GM12865 (cell line): Measurements from ENCODE around the gene CPSF7.

ENCODE experiments used
- DNase-seq: peaks from one replicate; pipeline ENCODE4 v3.0.0; 2010; ENCODE audit warnings: low read depth
- H3K4me3 ChIP-seq: 2 replicates; pipeline ENCODE4 v1.5.1; 2011; ENCODE audit warnings: mild to moderate bottlenecking, low read depth, low read length, control low read depth
- CTCF ChIP-seq: IDR thresholded peaks from 2 replicates; pipeline ENCODE4 v1.5.1; 2011; ENCODE audit warnings: low read length, control low read depth, low read depth, inconsistent platforms; ENCODE audit not compliant: insufficient read depth; ENCODE audit errors: missing control alignments

The CPSF7 gene

GRCh38 chr11:61429691-61430582 is at the start of gene CPSF7, which contains the start of gene SDHAF2:
Gene CPSF7, minus strand, starts transcription at chr11:61429975. Its CDS starts 740 bp downstream, at chr11:61429235.
Gene SDHAF2, plus strand, starts transcription at chr11:61430124. Its CDS starts 23 bp downstream, at chr11:61430147.
- no peak for TF ChIP-seq CTCF
- H3K4me3 ChIP-seq = peak within 1 kb of the TSS; percentile 88
- peak; percentile 98 for DNase-seq

DNA sequence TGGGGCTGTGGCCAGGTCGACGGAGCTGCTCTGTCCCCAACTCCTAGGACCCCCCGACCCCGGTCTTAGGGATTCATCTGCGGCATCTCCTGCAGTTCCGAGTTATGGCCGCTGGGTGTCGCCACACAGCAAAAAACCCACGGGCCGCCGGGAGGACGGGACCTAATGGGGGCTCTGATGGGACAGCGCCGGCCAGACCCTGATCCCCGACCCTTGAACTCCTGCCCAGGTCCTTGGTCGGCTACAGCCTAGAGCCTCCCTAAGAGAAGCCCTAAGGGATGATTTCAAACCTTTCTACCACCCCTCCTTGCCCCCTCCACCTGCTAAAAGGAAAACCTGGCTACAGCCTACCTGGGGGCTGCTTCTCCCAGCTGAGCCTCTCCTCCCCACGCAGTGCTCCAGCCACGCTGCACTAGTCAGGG is 48.0 kb upstream of the CPSF7 start:
- peak; percentile 41 for DNase-seq
- peak; percentile 89 for TF ChIP-seq CTCF
- no peak overlapping the region for H3K4me3 ChIP-seq

DNA sequence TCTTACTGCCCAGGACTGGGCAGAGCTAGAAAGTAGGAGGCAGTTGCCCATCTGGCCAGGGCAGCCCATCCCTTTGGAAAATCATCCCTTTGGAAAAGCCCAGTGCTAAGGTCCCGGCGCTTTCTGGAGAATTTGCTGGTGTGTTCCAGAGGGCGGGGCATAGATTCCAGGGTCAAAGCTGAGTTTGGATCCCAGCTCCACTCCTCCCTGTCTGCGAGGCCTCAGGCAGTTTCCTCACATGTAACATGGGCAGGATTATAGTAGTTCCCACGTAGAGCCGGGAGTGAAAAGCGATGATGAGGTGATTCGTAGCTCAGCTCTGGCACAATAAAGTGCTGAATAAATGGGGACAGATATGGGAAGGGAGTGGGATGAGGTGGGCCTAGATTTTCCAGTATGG is 47.4 kb upstream of the CPSF7 start:
- no peak for TF ChIP-seq CTCF
- no peak overlapping the region for H3K4me3 ChIP-seq
- DNase-seq = no peak

GRCh38 chr11:61476371-61476770 is 46.6 kb upstream of the CPSF7 start:
- no peak for DNase-seq
- TF ChIP-seq CTCF = no peak
- no peak overlapping the region for H3K4me3 ChIP-seq

DNA sequence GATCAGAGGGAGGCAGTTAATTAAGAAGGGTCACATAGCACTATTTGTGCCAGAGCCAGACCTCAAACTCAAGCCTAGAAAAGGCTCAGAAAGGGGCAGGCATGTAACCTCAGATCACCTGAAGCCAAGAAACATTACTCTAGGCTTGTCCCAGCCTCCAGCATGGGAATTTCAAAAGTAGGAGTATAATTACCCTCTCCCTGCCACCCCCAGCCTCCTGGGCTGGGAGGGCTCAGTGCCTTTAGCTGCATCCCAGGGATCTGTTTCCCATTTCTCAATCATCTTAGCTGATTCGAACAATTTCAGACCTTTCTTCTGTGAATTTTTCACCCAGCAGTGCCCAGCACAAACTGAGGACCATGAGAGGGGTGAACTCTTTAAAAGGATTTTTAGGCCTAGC is 45.7 kb upstream of the CPSF7 start:
- no peak for TF ChIP-seq CTCF
- no peak overlapping the region for H3K4me3 ChIP-seq
- no peak for DNase-seq

DNA sequence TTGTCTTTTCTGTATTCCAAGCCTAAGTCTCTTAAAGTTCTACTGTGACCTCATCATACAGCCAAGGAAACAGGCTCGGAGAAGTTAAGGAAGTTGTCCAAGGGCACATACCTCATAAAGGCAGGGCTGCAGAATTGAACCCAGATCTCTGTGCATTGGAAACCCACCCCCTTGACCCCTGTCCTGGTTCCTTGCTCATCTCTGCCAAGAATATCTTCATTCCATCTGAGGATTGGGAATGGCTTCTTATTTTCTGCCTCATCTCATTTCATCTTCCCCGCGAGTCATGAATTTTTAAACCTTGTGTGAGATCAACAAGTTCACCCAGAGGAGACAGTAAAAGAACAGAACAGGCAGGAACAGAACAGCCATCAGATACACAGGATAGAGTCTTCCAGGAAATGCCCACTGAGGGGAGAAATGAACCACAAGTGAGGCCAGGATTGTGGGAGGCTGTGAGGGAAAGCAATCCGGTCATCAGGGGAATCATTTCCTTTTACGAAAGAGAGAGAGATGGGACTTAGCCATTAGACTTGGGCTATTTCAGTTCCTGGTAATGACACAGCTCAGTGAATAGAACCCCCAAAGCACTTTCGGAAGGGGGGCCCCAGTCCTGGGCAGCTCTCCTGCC is 44.4 kb upstream of the CPSF7 start:
- TF ChIP-seq CTCF = no peak
- H3K4me3 ChIP-seq = no peak overlapping the region
- no peak for DNase-seq
